TTC549 (cell line): Measurements from ENCODE around the gene TBC1D21.

Source experiments
- FAIRE-seq: peaks from 2 replicates; lab custom pipeline; 2012; peaks lifted over from hg19 to GRCh38; lab: Jason Lieb, UNC

The TBC1D21 gene

GRCh38 chr15:73862276-73862675 is 11.1 kb upstream of the TBC1D21 start:
- no peak for FAIRE-seq

- no peak for FAIRE-seq
These were observed 8.0 kb upstream of the TBC1D21 start for GRCh38 chr15:73865379-73865778.

- FAIRE-seq, result no peak
These were observed 7.5 kb upstream of the TBC1D21 start for GRCh38 chr15:73865904-73866303.

GRCh38 chr15:73866481-73866880 is 6.9 kb upstream of the TBC1D21 start:
- FAIRE-seq, result no peak

- FAIRE-seq, result no peak
These were observed 6.4 kb upstream of the TBC1D21 start for GRCh38 chr15:73866881-73867410.

GRCh38 chr15:73867426-73867825 is 5.9 kb upstream of the TBC1D21 start:
- no peak for FAIRE-seq

GRCh38 chr15:73867956-73868355 is 5.4 kb upstream of the TBC1D21 start:
- no peak for FAIRE-seq

- FAIRE-seq, result no peak
These were observed 4.0 kb upstream of the TBC1D21 start for GRCh38 chr15:73869216-73869995.

GRCh38 chr15:73870700-73871408 is 2.5 kb upstream of the TBC1D21 start:
- no peak for FAIRE-seq

GRCh38 chr15:73872346-73872745 is 1.0 kb upstream of the TBC1D21 start:
- no peak for FAIRE-seq

- FAIRE-seq, result peak; percentile 84
These were observed 636 bp downstream of the TBC1D21 start for GRCh38 chr15:73873889-73874511.

GRCh38 chr15:73879426-73879825 is 6.1 kb downstream of the TBC1D21 start:
- FAIRE-seq, result no peak

- no peak for FAIRE-seq
These were observed 8.4 kb downstream of the TBC1D21 start for GRCh38 chr15:73881579-73882320.

GRCh38 chr15:73882761-73883419 is 9.5 kb downstream of the TBC1D21 start:
- no peak for FAIRE-seq

- FAIRE-seq, result no peak
These were observed 10.8 kb downstream of the TBC1D21 start for GRCh38 chr15:73884159-73884558.

GRCh38 chr15:73885954-73886700 is 12.8 kb downstream of the TBC1D21 start:
- no peak for FAIRE-seq

GRCh38 chr15:73886717-73887345 is 13.5 kb downstream of the TBC1D21 start:
- no peak for FAIRE-seq

- FAIRE-seq, result no peak
These were observed 14.1 kb downstream of the TBC1D21 start for GRCh38 chr15:73887481-73887880.

- FAIRE-seq, result no peak
These were observed 15.1 kb downstream of the TBC1D21 start for GRCh38 chr15:73888224-73889041.
